ENCODE measurements around the gene CORO6.

Gene CORO6

DNA sequence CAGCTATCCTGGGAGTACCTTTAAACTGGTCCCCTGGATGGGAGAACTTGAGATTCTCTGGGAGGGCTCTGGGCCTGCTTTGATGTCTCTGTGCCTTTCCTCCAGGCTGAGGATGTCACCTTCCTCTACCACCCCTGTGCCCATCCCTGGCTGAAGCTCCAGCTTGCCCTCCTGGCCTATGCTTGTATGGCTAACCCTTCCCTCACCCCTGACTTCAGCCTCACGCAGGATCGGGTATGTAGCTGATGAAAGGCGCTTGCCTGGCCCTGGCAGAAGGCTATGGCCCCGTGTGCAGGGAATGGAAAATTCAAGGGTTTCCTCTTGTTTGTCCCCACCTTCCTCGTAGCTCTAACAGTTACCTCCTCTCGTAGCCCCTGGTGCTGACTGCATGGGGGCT, 51.2 kb downstream of the CORO6 start:
- H3K9me3 ChIP-seq (ENCODE audit: severe bottlenecking) = no peaks in the 10 kb centered on the region
- no peak overlapping the region for H3K27ac ChIP-seq (ENCODE audit: poor library complexity, severe bottlenecking)
- ATAC-seq (ENCODE audit: low read depth) (no peak), DNase-seq (ENCODE audit: low spot score) (no peak)
- no peaks in the 10 kb centered on the region for H3K27me3 ChIP-seq (ENCODE audit: insufficient read depth, poor library complexity, severe bottlenecking)
- peaks cover 30% of the 10 kb centered on the region for H3K36me3 ChIP-seq (ENCODE audit: low read depth)
- TF ChIP-seq, protein P1, sequence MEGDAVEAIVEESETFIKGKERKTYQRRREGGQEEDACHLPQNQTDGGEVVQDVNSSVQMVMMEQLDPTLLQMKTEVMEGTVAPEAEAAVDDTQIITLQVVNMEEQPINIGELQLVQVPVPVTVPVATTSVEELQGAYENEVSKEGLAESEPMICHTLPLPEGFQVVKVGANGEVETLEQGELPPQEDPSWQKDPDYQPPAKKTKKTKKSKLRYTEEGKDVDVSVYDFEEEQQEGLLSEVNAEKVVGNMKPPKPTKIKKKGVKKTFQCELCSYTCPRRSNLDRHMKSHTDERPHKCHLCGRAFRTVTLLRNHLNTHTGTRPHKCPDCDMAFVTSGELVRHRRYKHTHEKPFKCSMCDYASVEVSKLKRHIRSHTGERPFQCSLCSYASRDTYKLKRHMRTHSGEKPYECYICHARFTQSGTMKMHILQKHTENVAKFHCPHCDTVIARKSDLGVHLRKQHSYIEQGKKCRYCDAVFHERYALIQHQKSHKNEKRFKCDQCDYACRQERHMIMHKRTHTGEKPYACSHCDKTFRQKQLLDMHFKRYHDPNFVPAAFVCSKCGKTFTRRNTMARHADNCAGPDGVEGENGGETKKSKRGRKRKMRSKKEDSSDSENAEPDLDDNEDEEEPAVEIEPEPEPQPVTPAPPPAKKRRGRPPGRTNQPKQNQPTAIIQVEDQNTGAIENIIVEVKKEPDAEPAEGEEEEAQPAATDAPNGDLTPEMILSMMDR (IDR thresholded peaks at IDR 0.05; ENCODE audit: poor library complexity, severe bottlenecking) = no peak
- H3K4me1 ChIP-seq (ENCODE audit: insufficient read depth, poor library complexity, severe bottlenecking) = peaks cover 3% of the 10 kb centered on the region
- no peak overlapping the region for H3K4me3 ChIP-seq (ENCODE audit: severe bottlenecking)

DNA sequence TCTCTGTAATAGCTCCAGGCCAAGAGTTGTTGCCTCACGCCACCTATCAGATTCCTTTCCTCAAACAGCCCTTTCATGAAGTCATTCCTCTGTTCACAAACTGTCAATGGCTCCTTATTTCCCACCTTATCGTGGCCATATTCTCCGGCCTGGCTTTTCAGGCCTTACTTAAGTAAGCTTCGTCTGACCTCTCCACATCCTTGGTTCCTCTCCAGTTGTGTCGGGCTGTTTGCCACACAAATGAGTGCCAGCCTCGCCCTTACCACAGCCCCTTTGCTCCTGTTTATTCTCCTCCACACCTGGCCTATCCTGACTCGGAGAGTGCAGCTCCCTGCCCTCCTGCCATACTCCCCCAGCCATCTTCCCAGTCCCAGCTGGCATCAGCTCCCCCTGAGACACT, 52.2 kb downstream of the CORO6 start:
- Histone ChIP-seq H3K4me3 (ENCODE audit: severe bottlenecking) (no peak overlapping the region), H3K27me3 (ENCODE audit: insufficient read depth, poor library complexity, severe bottlenecking) (no peaks in the 10 kb centered on the region), H3K36me3 (ENCODE audit: low read depth) (peaks cover 20% of the 10 kb centered on the region), H3K27ac (ENCODE audit: poor library complexity, severe bottlenecking) (no peak overlapping the region), H3K4me1 (ENCODE audit: insufficient read depth, poor library complexity, severe bottlenecking) (peaks cover 3% of the 10 kb centered on the region), H3K9me3 (ENCODE audit: severe bottlenecking) (no peaks in the 10 kb centered on the region)
- TF ChIP-seq, protein P1 (IDR thresholded peaks at IDR 0.05; ENCODE audit: poor library complexity, severe bottlenecking) = no peak
- no peak for ATAC-seq (ENCODE audit: low read depth)
- no peak for DNase-seq (ENCODE audit: low spot score)

DNA sequence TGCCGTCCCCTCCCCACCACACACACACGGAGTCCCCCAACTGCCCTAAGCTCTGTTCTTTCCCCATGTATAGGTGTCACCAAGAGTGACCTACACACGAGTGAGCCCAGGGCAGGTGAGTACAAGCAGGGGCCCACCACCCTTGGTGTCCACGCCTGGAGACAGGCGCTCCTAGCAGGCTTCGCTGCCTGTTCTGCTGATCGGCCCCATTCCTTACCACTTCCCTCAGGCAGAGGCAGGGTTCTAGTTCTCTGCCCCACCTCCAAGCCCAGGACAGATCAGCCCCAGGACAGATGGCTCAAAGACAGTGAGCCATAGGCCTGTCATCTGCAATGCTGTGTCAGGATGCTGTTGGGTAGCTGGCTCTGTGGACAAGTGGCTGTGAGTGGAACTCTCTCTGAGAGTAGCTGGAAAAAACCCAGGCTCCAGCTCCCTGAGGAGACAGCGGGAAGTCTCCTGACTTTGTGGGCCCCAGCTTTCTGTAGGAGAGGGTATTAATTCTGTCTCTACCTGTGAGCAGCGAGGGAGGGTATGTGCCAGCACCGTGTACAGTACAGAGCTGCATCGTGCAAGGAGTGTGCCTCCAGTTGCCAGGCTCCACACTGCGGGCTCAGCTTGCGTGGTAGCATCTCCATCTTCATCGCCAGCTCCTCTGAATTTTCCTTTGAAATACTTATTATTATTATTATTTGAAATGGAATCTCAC, 53.3 kb downstream of the CORO6 start:
- peaks cover 11% of the 10 kb centered on the region for H3K36me3 ChIP-seq (ENCODE audit: low read depth)
- H3K27ac ChIP-seq (ENCODE audit: poor library complexity, severe bottlenecking) = peak overlapping the region; percentile 79
- no peaks in the 10 kb centered on the region for H3K27me3 ChIP-seq (ENCODE audit: insufficient read depth, poor library complexity, severe bottlenecking)
- TF ChIP-seq, protein P1 (IDR thresholded peaks at IDR 0.05; ENCODE audit: poor library complexity, severe bottlenecking) = no peak
- DNase-seq (ENCODE audit: low spot score) (no peak), ATAC-seq (ENCODE audit: low read depth) (peak; percentile 4)
- peaks cover 3% of the 10 kb centered on the region for H3K4me1 ChIP-seq (ENCODE audit: insufficient read depth, poor library complexity, severe bottlenecking)
- no peaks in the 10 kb centered on the region for H3K9me3 ChIP-seq (ENCODE audit: severe bottlenecking)
- H3K4me3 ChIP-seq (ENCODE audit: severe bottlenecking) = peak overlapping the region; percentile 53

DNA sequence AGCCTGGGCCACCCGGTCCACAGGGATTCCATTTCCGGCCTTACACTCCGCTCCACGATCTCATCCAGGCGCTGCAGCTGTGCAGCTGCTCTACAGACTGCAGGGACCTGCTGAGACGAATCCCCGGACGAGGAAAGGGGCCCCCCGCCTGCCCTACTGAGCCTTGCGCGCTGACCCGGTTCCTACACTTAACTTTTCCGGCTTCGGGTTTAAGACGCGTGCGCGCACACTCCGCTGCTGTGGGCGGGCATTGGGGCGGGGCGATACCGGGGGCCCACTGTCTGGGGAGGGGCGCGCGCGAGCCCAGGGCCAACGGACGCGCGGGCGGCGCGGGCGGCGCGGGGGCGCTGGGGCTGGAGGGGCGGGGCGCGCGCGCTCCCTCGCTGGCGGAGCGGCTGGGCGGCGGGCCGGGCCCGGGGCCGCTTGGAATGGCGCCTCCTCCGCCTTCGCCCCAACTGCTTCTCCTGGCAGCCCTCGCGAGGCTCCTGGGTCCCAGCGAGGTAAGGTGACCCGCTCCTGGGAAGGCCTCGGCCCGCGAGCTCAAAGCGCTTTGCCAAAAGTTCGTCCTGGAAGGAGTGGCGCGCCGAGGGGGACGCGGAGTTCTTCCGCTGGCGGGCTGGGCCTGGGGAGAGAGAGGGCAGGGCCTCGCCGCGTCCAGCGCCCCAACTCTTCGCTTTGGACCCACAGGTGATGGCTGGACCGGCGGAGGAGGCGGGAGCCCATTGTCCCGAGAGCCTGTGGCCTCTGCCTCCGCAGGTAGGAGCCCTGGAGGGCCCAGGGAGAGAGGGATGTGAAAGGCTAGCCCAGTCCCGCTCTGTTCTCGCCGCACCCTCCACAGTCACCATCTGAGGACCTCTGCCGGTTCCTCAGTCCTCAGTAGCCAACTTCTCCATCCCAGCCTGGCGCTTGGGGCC, 54.1 kb downstream of the CORO6 start, which contains the start of gene TP53I13:
Gene TP53I13, plus strand, starts transcription at position 371 of the 914 bp plus-strand sequence. Its CDS starts 58 bp downstream, at position 429.
- peak; percentile 44 for ATAC-seq (ENCODE audit: low read depth)
- Histone ChIP-seq H3K27ac (ENCODE audit: poor library complexity, severe bottlenecking) (peak within 1 kb of the TSS; percentile 79), H3K27me3 (ENCODE audit: insufficient read depth, poor library complexity, severe bottlenecking) (no peaks in the 10 kb centered on the region)

More for the DNA sequence above, 54.1 kb downstream of the CORO6 start, which contains the start of gene TP53I13:
- Histone ChIP-seq H3K36me3 (ENCODE audit: low read depth) (peaks cover 7% of the 10 kb centered on the region), H3K4me3 (ENCODE audit: severe bottlenecking) (peak within 1 kb of the TSS; percentile 53), H3K4me1 (ENCODE audit: insufficient read depth, poor library complexity, severe bottlenecking) (peaks cover 3% of the 10 kb centered on the region), H3K9me3 (ENCODE audit: severe bottlenecking) (no peaks in the 10 kb centered on the region)
- TF ChIP-seq, protein P1 (IDR thresholded peaks at IDR 0.05; ENCODE audit: poor library complexity, severe bottlenecking) = no peak
- DNase-seq (ENCODE audit: low spot score) = peak; percentile 89
